Prostate gland (tissue), 2 donors: Measurements from ENCODE around the gene NDUFA8.

Source experiments
- POLR2A ChIP-seq: fragments of 450-650 bp; IDR thresholded peaks from one replicate; pipeline ENCODE4 v1.6.1; 2016; ENCODE audit warnings: antibody characterized with exemption, mild to moderate bottlenecking
- POLR2AphosphoS5 ChIP-seq: sonication (generic); formaldehyde crosslinking; IDR thresholded peaks from one replicate; pipeline ENCODE4 v1.6.1; 2017; ENCODE audit warnings: antibody characterized with exemption
- TF ChIP-seq, protein P1 (sequence below), 4 experiments: fragments of 200-600 bp in 2 of 4; fragments of 450-650 bp in 2 of 4; sonication (generic) in 2 of 4; IDR thresholded peaks; 1 replicate in 3 of 4; 2 replicates in 1 of 4; pipeline ENCODE4 v1.5.1; 2016 to 2019; ENCODE audit warnings: antibody characterized with exemption in 4 of 4, mild to moderate bottlenecking in 2 of 4, moderate library complexity in 2 of 4

DNA sequence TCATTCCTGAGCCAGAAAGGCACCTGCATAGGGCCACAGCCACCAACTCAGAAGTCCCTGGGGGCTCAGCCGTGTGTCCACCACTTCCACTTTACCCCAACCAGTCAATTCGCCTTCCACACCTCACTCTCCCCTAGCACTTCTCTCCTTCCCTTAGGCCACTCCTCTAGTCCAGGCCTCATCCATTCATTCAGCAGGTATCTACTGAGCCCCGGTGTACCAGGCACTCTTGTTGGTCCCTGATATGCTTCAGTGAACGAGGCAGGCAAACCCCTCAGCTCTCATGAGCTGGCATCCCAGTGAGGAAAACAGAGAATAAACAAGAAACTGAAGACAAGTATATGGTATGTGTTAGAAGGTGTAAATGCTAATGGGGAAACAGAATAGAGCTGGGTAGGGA lies 28.7 kb downstream of the NDUFA8 start:
- TF ChIP-seq, protein P1, sequence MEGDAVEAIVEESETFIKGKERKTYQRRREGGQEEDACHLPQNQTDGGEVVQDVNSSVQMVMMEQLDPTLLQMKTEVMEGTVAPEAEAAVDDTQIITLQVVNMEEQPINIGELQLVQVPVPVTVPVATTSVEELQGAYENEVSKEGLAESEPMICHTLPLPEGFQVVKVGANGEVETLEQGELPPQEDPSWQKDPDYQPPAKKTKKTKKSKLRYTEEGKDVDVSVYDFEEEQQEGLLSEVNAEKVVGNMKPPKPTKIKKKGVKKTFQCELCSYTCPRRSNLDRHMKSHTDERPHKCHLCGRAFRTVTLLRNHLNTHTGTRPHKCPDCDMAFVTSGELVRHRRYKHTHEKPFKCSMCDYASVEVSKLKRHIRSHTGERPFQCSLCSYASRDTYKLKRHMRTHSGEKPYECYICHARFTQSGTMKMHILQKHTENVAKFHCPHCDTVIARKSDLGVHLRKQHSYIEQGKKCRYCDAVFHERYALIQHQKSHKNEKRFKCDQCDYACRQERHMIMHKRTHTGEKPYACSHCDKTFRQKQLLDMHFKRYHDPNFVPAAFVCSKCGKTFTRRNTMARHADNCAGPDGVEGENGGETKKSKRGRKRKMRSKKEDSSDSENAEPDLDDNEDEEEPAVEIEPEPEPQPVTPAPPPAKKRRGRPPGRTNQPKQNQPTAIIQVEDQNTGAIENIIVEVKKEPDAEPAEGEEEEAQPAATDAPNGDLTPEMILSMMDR (IDR thresholded peaks at IDR 0.05): no peak
- TF ChIP-seq POLR2A: no peak
- no peak for TF ChIP-seq POLR2AphosphoS5
